GM06990 (cell line): ENCODE data around the gene SVIL.
"Not testable (repeated sequence)": the region's sequence is repeated elsewhere in the genome, so short reads cannot be mapped to it uniquely, and the experiment has no call there.

Experiments
- DNase-seq: peaks from one replicate; pipeline ENCODE4 v3.0.0-alpha.2; 2011; ENCODE audit not compliant: insufficient read length; ENCODE audit errors: extremely low read depth
- H3K27me3 ChIP-seq: replicated peaks from 2 replicates; pipeline ENCODE4 v1.6.0; 2011; ENCODE audit warnings: low read length; ENCODE audit not compliant: control insufficient read depth, insufficient read depth
- H3K36me3 ChIP-seq: 2 replicates; pipeline ENCODE4 v1.5.1; 2011; ENCODE audit warnings: low read length; ENCODE audit not compliant: control insufficient read depth, insufficient read depth
- H3K4me3 ChIP-seq: replicated peaks from 2 replicates; pipeline ENCODE4 v1.5.1; 2011; ENCODE audit warnings: low read depth, mild to moderate bottlenecking, control low read depth, low read length
- TF ChIP-seq, protein P1 (sequence below): IDR thresholded peaks from 2 replicates; pipeline ENCODE4 v1.5.1; 2011; ENCODE audit warnings: low read length, control low read depth, mild to moderate bottlenecking, inconsistent platforms; ENCODE audit not compliant: insufficient read depth, poor library complexity, severe bottlenecking

The SVIL gene

DNA sequence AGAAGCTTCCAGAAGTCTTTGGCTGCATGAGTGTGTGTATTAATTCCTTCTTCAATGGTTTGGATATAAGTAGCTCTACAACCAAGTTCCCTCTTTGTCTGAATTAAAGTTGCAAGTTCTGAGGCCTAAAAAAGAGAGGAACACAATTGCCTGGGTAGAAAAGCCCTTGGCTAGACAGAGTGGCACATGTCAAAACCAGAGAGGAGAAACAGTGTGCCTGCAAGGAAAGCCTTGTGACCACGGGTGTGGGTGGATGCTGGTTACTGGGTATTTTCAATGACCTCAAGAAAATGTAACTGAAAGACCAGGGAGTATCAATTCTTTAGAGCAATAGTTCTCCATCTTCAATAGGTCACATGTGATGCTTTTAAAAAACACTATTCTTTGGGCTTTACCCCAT is 148.3 kb downstream of the SVIL start:
- DNase-seq = no peak
- Histone ChIP-seq H3K4me3 (no peak overlapping the region), H3K27me3 (no peaks in the 10 kb centered on the region), H3K36me3 (no peaks in the 10 kb centered on the region)
- TF ChIP-seq, protein P1, sequence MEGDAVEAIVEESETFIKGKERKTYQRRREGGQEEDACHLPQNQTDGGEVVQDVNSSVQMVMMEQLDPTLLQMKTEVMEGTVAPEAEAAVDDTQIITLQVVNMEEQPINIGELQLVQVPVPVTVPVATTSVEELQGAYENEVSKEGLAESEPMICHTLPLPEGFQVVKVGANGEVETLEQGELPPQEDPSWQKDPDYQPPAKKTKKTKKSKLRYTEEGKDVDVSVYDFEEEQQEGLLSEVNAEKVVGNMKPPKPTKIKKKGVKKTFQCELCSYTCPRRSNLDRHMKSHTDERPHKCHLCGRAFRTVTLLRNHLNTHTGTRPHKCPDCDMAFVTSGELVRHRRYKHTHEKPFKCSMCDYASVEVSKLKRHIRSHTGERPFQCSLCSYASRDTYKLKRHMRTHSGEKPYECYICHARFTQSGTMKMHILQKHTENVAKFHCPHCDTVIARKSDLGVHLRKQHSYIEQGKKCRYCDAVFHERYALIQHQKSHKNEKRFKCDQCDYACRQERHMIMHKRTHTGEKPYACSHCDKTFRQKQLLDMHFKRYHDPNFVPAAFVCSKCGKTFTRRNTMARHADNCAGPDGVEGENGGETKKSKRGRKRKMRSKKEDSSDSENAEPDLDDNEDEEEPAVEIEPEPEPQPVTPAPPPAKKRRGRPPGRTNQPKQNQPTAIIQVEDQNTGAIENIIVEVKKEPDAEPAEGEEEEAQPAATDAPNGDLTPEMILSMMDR = no peak

DNA sequence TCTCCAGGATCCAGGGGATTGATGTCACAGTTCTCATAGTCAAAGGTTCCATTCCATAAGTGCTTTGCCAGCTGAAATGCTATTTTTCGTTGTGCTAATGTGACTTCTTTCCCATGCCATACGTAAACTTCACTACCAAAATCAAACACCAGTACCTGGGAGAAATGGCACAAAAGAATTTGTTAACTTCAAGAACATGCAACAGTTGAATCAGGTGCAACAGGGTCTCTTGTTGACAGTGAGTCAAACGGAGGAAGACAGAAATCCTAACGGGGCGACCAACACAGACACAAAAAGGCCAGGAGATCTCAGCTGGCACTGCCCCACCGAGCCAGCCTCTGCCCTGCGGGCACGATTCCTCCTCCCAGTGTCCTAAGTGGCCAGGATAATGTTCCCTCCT is 150.1 kb downstream of the SVIL start:
- H3K27me3 ChIP-seq, H3K4me3 ChIP-seq, DNase-seq, H3K36me3 ChIP-seq: not testable (repeated sequence)

DNA sequence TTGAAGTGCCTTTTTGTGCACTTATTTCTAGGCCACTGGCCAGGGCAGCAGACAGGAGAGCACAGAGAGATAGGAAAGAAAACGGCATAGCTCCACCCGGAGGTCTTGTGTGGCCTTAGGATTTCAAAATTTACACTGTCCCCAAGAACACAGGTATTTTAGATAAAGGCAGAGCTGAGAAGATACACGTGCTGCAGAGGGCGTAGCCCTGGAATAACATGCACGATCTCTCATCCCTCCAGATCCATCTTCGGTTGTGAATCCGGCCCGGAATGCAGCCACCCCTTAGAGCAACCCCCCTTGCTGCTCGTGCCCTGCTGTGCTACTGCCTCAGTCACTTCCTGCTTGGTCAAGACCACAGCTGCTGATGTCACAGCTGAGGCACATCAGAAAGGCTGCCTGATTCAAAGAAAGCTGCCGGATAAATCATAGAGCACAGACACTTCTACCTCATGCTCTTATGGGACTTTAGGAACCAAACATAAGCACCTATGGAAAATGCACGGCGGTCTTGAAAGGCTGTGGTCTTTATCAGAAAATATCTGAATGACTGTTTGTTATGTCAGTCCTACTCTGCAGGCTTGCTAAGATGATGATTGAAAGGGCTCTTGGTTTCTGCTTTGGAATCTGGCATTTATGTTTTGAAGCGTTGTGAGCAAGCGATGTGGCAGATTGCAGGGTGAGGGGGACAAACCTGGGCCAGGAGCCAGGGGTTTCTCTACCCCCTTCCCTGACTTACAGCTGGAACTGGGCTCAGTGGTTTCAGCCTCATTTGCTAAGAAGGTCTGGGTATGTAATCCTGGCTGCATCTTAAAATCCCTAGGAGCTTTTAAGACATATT is 152.0 kb downstream of the SVIL start:
- TF ChIP-seq, protein P1 = no peak
- DNase-seq = no peak
- H3K27me3 ChIP-seq = no peaks in the 10 kb centered on the region
- no peaks in the 10 kb centered on the region for H3K36me3 ChIP-seq
- H3K4me3 ChIP-seq = no peak overlapping the region

DNA sequence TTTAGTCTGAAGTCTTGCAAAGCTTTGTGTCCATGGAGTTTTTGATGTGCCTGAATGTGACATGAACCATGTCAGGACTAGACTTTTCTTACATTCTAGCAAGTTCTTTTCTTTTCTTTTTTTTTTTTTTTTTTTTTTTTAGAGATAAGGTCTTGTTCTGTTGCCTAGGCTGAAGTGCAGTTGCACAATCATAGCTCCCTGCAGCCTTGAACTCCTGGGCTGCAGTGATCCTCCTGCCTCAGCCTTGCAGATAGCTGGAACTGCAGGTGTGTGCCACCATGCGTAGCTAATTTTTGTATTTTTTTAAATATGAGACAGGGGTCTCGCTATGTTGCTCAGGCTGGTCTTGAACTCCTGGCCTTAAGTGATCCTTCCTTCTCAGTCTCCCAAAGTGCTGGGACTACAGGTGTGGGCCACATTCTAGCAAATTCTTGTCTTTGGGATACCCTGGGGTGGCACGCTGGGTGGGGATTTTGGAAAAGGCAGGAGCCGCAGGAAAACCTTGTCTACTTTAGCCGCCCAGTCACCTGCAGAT is 152.8 kb downstream of the SVIL start:
- H3K27me3 ChIP-seq = no peaks in the 10 kb centered on the region
- TF ChIP-seq, protein P1 = no peak
- no peak overlapping the region for H3K4me3 ChIP-seq
- no peak for DNase-seq
- H3K36me3 ChIP-seq = no peaks in the 10 kb centered on the region

DNA sequence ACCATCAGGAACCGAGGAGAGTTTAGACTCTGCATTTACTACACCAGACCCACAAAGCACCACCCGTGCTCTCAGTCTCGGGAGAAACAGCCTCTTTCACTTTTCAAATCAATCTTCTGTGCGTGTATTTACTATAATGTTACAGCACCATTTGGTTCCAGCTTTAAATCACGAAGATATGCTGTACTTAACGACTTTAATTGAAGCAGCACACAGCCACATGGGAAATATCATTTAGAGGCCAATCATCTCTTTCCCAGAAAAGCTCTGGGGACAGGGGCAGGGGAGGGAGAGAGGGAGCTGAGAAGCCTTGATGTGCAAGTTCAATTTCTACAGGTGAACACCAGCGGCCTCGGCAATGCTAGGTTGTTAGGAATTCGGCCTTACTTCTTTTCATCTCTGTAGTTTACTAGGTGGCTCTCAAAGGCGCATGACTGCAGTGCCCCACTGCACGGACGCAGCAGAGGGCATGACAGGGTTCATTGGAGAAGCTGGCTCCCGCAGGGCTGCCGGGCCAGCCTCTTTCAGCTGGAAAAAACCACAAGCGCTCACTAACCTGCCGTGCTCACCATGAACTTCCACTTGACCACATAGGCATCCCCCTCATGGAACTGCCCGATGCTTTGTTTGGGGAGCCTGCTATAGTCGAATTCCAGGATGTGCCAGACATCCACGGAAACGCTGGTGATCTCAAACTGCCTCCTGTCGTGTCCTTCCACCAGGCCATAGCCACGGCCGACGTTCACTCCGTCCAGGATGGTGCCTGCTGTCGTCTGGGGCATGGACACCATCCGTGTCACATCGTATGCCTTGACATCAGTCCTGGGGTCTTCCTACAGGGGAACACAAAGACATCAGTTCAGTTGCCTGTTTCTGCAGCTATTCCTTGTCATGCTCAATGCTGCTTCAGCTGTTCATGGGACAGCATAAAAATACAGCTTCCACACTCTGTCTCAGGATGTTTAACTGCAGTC is 154.5 kb downstream of the SVIL start:
- no peaks in the 10 kb centered on the region for H3K36me3 ChIP-seq
- H3K4me3 ChIP-seq = no peak overlapping the region
- DNase-seq = no peak
- TF ChIP-seq, protein P1 = no peak
- H3K27me3 ChIP-seq = no peaks in the 10 kb centered on the region
